GM19238 (cell line): ENCODE data around the gene ZBP1.
A peak's percentile ranks its signal among the peaks of the same experiment; 100 is the strongest.

Experiments
- DNase-seq: peaks from one replicate; pipeline ENCODE4 v3.0.0; 2011; ENCODE audit warnings: low spot score; ENCODE audit not compliant: insufficient read length

Gene ZBP1

GRCh38 chr20:57600320-57601210, 19.7 kb downstream of the ZBP1 start:
- no peak for DNase-seq

GRCh38 chr20:57598491-57598890, 21.7 kb downstream of the ZBP1 start:
- DNase-seq: no peak

GRCh38 chr20:57598060-57598459, 22.2 kb downstream of the ZBP1 start:
- no peak for DNase-seq

GRCh38 chr20:57596998-57597939, 23.0 kb downstream of the ZBP1 start:
- peak; percentile 80 for DNase-seq

GRCh38 chr20:57596358-57596757, 23.9 kb downstream of the ZBP1 start:
- DNase-seq: no peak

GRCh38 chr20:57595041-57596030, 24.9 kb downstream of the ZBP1 start:
- no peak for DNase-seq

GRCh38 chr20:57594092-57594951, 25.9 kb downstream of the ZBP1 start:
- DNase-seq: peak; percentile 68

- DNase-seq: no peak
Measured at GRCh38 chr20:57593134-57593886, 26.9 kb downstream of the ZBP1 start.

- DNase-seq: no peak
Measured at GRCh38 chr20:57592263-57593092, 27.7 kb downstream of the ZBP1 start.

GRCh38 chr20:57591289-57592229, 28.7 kb downstream of the ZBP1 start:
- DNase-seq: no peak

GRCh38 chr20:57590485-57591288, 29.5 kb downstream of the ZBP1 start:
- DNase-seq: no peak

GRCh38 chr20:57589728-57590484, 30.3 kb downstream of the ZBP1 start:
- no peak for DNase-seq

GRCh38 chr20:57589123-57589727, 31.0 kb downstream of the ZBP1 start:
- no peak for DNase-seq

- DNase-seq: no peak
Measured at GRCh38 chr20:57588596-57588995, 31.6 kb downstream of the ZBP1 start.

GRCh38 chr20:57587989-57588377, 32.2 kb downstream of the ZBP1 start:
- DNase-seq: no peak
